Measurements from ENCODE around the gene ZNF124.
"Not testable (repeated sequence)": the region's sequence is repeated elsewhere in the genome, so short reads cannot be mapped to it uniquely, and the experiment has no call there.

DNA sequence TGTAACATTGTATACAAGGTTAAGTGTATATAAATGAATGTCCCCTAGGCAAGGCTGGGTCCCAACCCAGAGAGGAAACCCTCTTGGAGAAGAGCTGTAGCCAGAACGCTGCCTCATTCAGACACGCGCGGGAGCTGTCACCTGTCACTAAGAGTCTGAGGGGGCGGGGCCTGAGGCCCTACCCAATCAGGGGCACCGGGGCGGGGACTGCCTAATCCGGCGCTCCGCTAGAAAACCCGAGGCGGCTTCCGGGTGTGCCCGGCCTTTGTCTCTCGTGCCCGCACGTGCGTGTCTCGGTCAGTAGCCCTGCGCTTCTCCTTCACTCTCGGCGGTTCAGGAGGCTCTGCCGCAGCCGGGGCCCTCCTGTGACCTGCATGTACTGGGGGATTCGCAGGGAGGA is 45.7 kb downstream of the ZNF124 start:
- TF ChIP-seq, protein P1, sequence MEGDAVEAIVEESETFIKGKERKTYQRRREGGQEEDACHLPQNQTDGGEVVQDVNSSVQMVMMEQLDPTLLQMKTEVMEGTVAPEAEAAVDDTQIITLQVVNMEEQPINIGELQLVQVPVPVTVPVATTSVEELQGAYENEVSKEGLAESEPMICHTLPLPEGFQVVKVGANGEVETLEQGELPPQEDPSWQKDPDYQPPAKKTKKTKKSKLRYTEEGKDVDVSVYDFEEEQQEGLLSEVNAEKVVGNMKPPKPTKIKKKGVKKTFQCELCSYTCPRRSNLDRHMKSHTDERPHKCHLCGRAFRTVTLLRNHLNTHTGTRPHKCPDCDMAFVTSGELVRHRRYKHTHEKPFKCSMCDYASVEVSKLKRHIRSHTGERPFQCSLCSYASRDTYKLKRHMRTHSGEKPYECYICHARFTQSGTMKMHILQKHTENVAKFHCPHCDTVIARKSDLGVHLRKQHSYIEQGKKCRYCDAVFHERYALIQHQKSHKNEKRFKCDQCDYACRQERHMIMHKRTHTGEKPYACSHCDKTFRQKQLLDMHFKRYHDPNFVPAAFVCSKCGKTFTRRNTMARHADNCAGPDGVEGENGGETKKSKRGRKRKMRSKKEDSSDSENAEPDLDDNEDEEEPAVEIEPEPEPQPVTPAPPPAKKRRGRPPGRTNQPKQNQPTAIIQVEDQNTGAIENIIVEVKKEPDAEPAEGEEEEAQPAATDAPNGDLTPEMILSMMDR (conservative IDR thresholded peaks at IDR 0.05 in 1 of 2, IDR thresholded peaks at IDR 0.05 in 1 of 2; ENCODE audit: extremely low read depth in 1 of 2, insufficient read depth in 1 of 2, low read depth in 1 of 2, low read length in 2 of 2) = not testable (repeated sequence)
- not testable (repeated sequence) for TF ChIP-seq EZH2 (IDR thresholded peaks at IDR 0.05; ENCODE audit: borderline replicate concordance, low read length)
